DND-41 (cell line): ENCODE data around the gene KRTAP10-3.

Experiments used
- ATAC-seq: fragments of 200-7000 bp; cut with Tn5 transposase; 3 replicates; pipeline ENCODE4 v1.9.1; 2021; ENCODE audit warnings: low read depth; ENCODE audit not compliant: insufficient read depth
- DNase-seq: peaks from one replicate; pipeline ENCODE4 v3.0.0-alpha.2; 2020
- H2AFZ ChIP-seq: 2 replicates; pipeline ENCODE4 v1.6.0; 2012; ENCODE audit warnings: low read depth, low read length
- H3K27ac ChIP-seq: 2 replicates; pipeline ENCODE4 v1.5.1; 2012; ENCODE audit warnings: low read length, inconsistent platforms
- H3K27me3 ChIP-seq: fragments of 200-600 bp; sonication (generic); 2 replicates; pipeline ENCODE4 v1.6.0; 2012; ENCODE audit warnings: low read length, mild to moderate bottlenecking, inconsistent platforms; ENCODE audit not compliant: insufficient read depth, poor library complexity
- H3K36me3 ChIP-seq: 2 replicates; pipeline ENCODE4 v1.5.1; 2012; ENCODE audit warnings: low read length, inconsistent platforms; ENCODE audit not compliant: insufficient read depth
- H3K4me1 ChIP-seq: 2 replicates; pipeline ENCODE4 v1.5.1; 2012; ENCODE audit warnings: mild to moderate bottlenecking, low read length; ENCODE audit not compliant: insufficient read depth
- H3K4me2 ChIP-seq: 2 replicates; pipeline ENCODE4 v1.6.0; 2012; ENCODE audit warnings: mild to moderate bottlenecking, moderate library complexity, low read length, inconsistent platforms; ENCODE audit not compliant: insufficient read depth
- H3K4me3 ChIP-seq, 2 experiments: fragments of 200-600 bp in 1 of 2; shearing (Covaris generic) in 1 of 2; 2 replicates each; pipeline ENCODE4 v1.5.1; 2012 to 2016; ENCODE audit warnings: inconsistent platforms in 2 of 2, low read length in 2 of 2, mild to moderate bottlenecking in 2 of 2, low read depth in 1 of 2, moderate library complexity in 1 of 2
- H3K79me2 ChIP-seq: 2 replicates; pipeline ENCODE4 v1.6.0; 2012; ENCODE audit warnings: low read length, inconsistent platforms; ENCODE audit not compliant: insufficient read depth
- H3K9ac ChIP-seq: 2 replicates; pipeline ENCODE4 v1.6.0; 2012; ENCODE audit warnings: low read depth, mild to moderate bottlenecking, inconsistent platforms, low read length, moderate library complexity
- H3K9me3 ChIP-seq: 2 replicates; pipeline ENCODE4 v1.5.1; 2012; ENCODE audit warnings: low read length, moderate library complexity, mild to moderate bottlenecking, inconsistent platforms; ENCODE audit not compliant: insufficient read depth, severe bottlenecking
- H4K20me1 ChIP-seq: 2 replicates; pipeline ENCODE4 v1.6.0; 2012; ENCODE audit warnings: low read length; ENCODE audit not compliant: insufficient read depth
- CTCF ChIP-seq: IDR thresholded peaks from 2 replicates; pipeline ENCODE4 v1.5.1; 2012; ENCODE audit warnings: borderline replicate concordance, low read length, moderate library complexity, mild to moderate bottlenecking; ENCODE audit not compliant: poor library complexity, severe bottlenecking; ENCODE audit errors: extremely low read depth
- EZH2 ChIP-seq: IDR thresholded peaks from 3 replicates; pipeline ENCODE4 v1.6.1; 2012; ENCODE audit warnings: borderline replicate concordance, low read depth, mild to moderate bottlenecking, moderate library complexity, low read length, inconsistent platforms; ENCODE audit not compliant: severe bottlenecking

Gene KRTAP10-3

GRCh38 chr21:44558695-44559094, at the start of gene KRTAP10-3:
TSS of gene KRTAP10-3 (minus strand) at chr21:44558795. CDS start at chr21:44558715, 80 bp downstream.
- Histone ChIP-seq H3K9me3 (no peaks in the 10 kb centered on the region), H3K27me3 (no peaks in the 10 kb centered on the region), H3K36me3 (no peaks in the 10 kb centered on the region), H3K4me2 (no peak within 1 kb of the TSS), H3K4me1 (no peaks in the 10 kb centered on the region), H3K27ac (no peak within 1 kb of the TSS), H3K79me2 (no peaks in the 10 kb centered on the region), H3K4me3 (no peak within 1 kb of the TSS), H3K9ac (no peak within 1 kb of the TSS), H4K20me1 (no peaks in the 10 kb centered on the region), H2AFZ (no peak within 1 kb of the TSS)
- TF ChIP-seq EZH2: no peak
- no peak for TF ChIP-seq CTCF
- DNase-seq: no peak
- ATAC-seq: no peak

DNA sequence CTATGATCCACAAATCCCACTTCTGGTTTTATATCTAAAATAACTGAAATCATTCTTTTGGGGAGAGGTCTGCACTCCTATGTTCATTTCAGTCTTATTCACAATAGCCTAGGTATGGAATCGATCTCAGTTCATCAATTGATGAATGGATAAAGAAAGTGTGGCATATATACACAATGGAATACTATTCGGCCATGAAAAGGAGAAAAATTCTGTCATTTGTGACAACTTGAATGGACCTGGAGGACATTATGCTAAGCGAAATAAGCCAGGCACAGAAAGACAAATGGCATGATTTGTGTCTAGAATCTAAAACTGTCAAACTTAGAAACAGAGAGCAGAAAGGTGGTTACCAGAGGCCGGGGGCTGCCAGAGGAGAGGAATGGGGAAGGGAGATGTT, 47.9 kb upstream of the KRTAP10-3 start:
- no peak overlapping the region for H2AFZ ChIP-seq
- no peaks in the 10 kb centered on the region for H3K79me2 ChIP-seq
- H4K20me1 ChIP-seq: no peaks in the 10 kb centered on the region
- no peak for TF ChIP-seq CTCF
- no peak for TF ChIP-seq EZH2
- no peak overlapping the region for H3K27ac ChIP-seq
- no peak overlapping the region for H3K4me3 ChIP-seq
- no peak overlapping the region for H3K9ac ChIP-seq
- no peaks in the 10 kb centered on the region for H3K4me1 ChIP-seq
- ATAC-seq (no peak), DNase-seq (no peak)
- H3K9me3 ChIP-seq: peaks cover 6% of the 10 kb centered on the region
- H3K4me2 ChIP-seq: no peak overlapping the region
- no peaks in the 10 kb centered on the region for H3K36me3 ChIP-seq
- no peaks in the 10 kb centered on the region for H3K27me3 ChIP-seq

GRCh38 chr21:44603911-44604310, 45.3 kb upstream of the KRTAP10-3 start:
- no peak for TF ChIP-seq CTCF
- no peak for TF ChIP-seq EZH2
- H3K27me3 ChIP-seq: no peaks in the 10 kb centered on the region

GRCh38 chr21:44603109-44603875, 44.7 kb upstream of the KRTAP10-3 start:
- Histone ChIP-seq H3K27me3 (no peaks in the 10 kb centered on the region), H3K27ac (no peak overlapping the region), H4K20me1 (no peaks in the 10 kb centered on the region), H3K9ac (no peak overlapping the region), H3K79me2 (no peaks in the 10 kb centered on the region), H3K4me2 (no peak overlapping the region), H3K9me3 (no peaks in the 10 kb centered on the region), H3K4me3 (no peak overlapping the region), H3K4me1 (no peaks in the 10 kb centered on the region), H2AFZ (no peak overlapping the region), H3K36me3 (no peaks in the 10 kb centered on the region)
- DNase-seq: no peak
- TF ChIP-seq EZH2 (no peak), CTCF (no peak)
- ATAC-seq: no peak

More at GRCh38 chr21:44603911-44604310, 45.3 kb upstream of the KRTAP10-3 start:
- no peak overlapping the region for H3K27ac ChIP-seq
- DNase-seq (no peak), ATAC-seq (no peak)
- H3K9ac ChIP-seq: no peak overlapping the region
- H3K36me3 ChIP-seq: no peaks in the 10 kb centered on the region
- H3K79me2 ChIP-seq: no peaks in the 10 kb centered on the region
- H3K9me3 ChIP-seq: no peaks in the 10 kb centered on the region
- no peak overlapping the region for H2AFZ ChIP-seq
- H3K4me1 ChIP-seq: no peaks in the 10 kb centered on the region
- no peak overlapping the region for H3K4me3 ChIP-seq
- no peak overlapping the region for H3K4me2 ChIP-seq
- no peaks in the 10 kb centered on the region for H4K20me1 ChIP-seq
